GM18870 (cell line): ENCODE results near the gene ANGPTL7.
"Not testable (repeated sequence)": the region's sequence is repeated elsewhere in the genome, so short reads cannot be mapped to it uniquely, and the experiment has no call there.

ENCODE experiments used
- ATAC-seq: cut with Tn5 transposase; IDR thresholded peaks from one replicate; pipeline ENCODE4 v1.9.1; 2021; ENCODE audit warnings: moderate library complexity; ENCODE audit not compliant: unreplicated experiment

The ANGPTL7 gene

GRCh38 chr1:11168731-11169130, 20.4 kb upstream of the ANGPTL7 start:
- no peak for ATAC-seq

DNA sequence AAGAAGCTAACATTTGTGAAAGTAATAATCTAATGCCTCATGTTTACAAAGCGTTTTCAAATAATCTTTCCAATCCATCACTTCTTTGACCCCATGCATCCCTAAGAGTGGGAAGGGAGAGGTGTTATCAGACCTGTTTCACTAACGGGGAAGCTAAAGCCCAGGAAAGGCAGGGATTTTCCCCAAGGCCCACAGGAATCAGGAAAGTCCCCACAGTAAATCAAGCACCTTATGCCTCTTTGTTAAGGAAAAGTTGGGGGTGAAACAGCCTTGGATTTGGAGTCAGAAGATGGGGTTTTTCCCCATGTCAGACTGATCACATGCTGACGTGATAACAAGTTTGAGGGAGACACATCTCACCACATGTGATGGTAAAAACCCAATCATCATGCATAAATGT, 20.0 kb upstream of the ANGPTL7 start:
- no peak for ATAC-seq

- no peak for ATAC-seq
Observed at GRCh38 chr1:11170102-11170501, 19.1 kb upstream of the ANGPTL7 start.

- no peak for ATAC-seq
Observed at GRCh38 chr1:11174261-11174942, 14.8 kb upstream of the ANGPTL7 start.

GRCh38 chr1:11175461-11175860, 13.7 kb upstream of the ANGPTL7 start:
- no peak for ATAC-seq

DNA sequence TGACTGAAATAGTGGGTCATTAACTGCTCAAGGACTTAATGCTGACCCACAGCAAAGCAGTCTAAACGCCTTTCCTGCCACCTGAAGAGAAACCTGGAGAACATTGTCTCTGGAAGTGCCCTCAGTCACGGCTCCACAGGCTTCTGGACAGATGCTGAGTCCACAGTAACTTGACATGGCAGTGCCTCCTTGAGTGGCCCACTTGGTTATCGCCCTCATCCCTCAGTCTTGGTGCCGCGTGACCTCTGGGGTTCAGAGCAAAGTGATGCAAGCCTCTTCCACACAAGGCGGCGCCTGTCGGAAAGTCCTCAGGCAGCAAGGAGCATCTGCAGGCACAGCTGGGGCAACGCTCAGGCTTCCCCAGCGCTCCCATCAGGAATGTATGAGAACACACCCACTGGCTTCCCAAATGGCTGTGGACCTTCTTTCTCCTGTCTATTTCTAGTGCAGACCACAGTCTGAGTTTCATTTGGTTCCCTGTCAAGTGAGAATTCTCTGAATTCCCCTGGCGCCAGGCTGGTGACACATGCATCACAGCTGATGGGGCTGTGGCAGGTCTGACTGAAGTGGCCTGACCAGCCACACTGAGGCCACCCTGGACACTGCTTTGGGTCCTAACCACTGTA, 13.0 kb upstream of the ANGPTL7 start:
- ATAC-seq = no peak

- no peak for ATAC-seq
Observed at GRCh38 chr1:11178021-11179015, 10.8 kb upstream of the ANGPTL7 start.

DNA sequence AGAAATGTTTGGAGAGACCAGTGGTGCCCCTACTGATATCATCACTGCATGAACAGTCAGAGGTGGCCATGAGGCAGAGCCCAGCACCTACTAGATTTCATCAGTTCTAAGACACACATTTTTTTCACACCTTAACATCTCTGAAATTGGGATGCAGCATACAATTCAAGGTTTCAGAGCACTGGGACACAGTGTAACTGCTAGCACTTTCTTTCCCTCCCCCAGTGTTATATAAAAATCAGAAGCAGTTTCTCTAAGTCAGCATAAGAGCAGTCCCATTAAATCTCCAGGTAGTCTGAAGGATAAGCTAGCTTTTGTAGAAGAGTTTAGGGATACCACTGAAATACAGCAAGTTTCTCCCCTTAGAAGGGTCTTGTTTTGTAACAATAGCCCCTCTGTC, 10.0 kb upstream of the ANGPTL7 start:
- no peak for ATAC-seq

DNA sequence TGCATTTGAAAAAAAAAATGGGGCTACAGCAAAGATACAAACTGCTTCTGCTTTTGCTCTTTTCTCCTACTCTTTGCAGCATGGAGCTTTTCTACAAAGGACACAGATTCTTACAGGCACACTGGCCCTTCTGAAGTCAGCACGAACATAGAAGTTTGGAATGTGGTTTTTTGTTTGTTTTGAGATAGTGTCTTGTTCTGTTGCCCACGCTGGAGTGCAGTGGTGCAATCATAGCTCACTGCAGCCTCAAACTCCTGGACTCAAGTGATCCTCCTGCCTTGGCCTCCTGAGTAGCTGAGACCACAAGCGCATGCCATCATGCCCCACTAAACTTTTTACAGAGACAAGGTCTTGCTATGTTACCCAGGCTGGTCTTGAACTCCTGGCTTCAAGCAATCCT, 9.4 kb upstream of the ANGPTL7 start:
- ATAC-seq = not testable (repeated sequence)

DNA sequence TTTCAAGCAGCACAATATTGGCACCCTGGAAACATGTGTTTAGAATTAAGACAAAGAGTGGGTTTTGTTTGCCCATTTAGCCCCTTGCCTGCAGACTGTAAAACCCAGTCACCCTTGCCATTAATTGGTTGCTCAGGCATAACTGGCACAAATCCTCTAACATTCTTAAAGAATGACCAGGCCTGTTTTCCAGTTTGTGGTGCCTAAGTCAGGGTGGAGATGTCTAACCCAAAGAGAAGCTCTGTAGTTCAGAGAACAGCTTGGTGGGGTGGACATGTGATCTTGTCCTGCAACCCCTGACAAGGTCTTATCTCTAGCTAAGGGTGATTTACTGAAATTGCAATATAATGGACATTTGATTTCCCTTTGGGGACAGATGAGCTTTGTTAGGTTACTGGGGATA, 8.8 kb upstream of the ANGPTL7 start:
- no peak for ATAC-seq

- no peak for ATAC-seq
Observed at GRCh38 chr1:11182884-11183283, 6.3 kb upstream of the ANGPTL7 start.

GRCh38 chr1:11184973-11185372, 4.2 kb upstream of the ANGPTL7 start:
- ATAC-seq = no peak

DNA sequence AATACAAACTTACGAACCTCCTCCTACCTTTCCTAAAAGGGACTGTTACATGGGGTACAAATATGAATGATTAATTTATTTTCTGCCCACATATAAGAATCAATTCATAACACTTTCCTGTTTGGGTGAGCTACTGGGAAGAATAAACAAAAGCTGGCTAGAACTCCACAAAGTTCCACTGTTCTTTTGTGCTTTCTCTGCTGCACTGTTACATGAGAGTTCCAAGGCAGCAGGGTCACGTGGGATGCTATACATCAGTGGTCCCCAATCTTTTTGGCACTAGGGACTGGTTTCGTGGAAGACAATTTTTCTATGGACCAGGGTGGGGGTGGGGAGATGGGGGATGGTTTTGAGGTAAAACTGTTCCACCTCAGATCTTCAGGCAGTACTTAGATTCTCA, 2.2 kb upstream of the ANGPTL7 start:
- ATAC-seq = no peak

DNA sequence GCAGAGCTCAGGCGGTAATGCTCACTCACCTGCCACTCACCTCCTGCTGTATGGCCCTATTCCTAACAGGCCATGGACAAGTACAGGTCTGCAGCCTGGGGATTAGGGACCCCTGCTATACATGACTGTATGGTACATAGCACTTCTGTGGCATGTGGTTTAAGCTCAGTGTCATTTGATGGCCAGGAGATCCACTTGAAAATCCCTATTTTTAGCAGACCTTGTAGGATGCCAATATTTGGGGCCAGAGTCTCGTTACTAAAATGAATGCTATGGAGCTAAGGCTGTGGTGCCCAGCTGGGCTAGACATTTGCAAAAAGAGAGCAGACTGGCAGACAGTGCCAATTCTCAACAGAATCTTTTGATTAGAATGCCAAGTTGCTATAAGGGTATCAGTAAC, 1.7 kb upstream of the ANGPTL7 start:
- no peak for ATAC-seq

DNA sequence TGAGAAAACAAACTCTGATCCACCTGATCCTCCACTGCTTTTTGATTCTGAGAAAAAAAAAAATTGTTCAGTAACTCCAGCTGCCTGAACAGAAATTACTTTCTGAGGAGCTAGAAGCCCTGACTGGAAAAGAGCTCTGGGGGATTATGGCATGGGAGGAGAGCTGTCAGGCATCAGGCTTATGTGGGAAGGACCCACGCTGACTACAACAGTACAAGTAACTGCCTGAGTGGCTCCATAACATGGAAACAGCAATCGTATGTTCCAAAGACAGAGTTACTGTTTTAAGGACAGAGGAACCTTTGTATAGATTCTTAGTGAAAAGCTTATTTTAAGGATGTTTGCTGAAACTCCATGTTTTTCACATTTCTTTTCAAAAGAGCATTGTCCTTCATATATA, 1.2 kb upstream of the ANGPTL7 start:
- ATAC-seq = no peak

DNA sequence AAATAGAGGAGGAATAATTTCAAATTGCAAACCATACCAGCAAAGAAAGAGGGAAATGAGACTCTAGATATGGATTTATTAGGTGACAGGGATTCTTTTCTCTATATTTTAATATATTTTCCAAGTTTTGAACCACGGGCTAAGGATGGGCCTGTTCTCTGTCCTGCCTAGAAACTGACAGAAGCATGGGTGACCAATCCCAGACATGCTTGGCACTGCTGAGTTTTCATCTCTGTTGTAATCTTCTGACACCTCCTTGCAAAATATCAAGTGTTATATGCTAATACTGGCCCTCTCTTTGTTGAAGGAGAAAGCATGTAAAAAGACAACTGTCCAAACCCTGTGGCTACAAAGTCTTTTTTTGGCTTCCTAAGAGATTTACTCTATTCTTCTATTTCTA, 774 bp upstream of the ANGPTL7 start:
- ATAC-seq = no peak

DNA sequence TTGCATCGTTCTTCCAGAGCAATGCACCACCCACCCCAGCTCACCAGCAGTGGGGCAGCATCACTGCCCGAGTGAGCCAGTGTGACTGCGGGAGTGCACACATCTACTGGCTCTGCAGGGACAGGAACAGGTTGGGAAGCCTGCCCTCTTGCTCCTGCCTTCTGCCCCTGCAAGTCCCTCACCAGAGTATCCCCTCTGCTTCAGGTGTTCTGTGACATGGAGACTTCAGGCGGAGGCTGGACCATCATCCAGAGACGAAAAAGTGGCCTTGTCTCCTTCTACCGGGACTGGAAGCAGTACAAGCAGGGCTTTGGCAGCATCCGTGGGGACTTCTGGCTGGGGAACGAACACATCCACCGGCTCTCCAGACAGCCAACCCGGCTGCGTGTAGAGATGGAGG, 4.2 kb downstream of the ANGPTL7 start:
- ATAC-seq = no peak

DNA sequence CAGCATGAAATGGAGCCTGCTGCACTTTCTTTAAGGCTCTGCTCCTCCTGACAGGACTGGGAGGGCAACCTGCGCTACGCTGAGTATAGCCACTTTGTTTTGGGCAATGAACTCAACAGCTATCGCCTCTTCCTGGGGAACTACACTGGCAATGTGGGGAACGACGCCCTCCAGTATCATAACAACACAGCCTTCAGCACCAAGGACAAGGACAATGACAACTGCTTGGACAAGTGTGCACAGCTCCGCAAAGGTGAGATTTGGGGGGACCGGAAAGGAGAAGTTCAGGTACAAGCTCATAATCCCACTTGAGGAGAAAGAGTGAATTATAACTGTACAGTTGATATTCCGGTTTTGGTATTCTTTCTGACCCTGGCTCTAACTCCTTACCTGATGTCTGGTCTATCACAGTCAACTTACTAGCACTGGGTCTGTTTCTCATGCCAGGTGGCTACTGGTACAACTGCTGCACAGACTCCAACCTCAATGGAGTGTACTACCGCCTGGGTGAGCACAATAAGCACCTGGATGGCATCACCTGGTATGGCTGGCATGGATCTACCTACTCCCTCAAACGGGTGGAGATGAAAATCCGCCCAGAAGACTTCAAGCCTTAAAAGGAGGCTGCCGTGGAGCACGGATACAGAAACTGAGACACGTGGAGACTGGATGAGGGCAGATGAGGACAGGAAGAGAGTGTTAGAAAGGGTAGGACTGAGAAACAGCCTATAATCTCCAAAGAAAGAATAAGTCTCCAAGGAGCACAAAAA, 5.4 kb downstream of the ANGPTL7 start:
- ATAC-seq = no peak

GRCh38 chr1:11196945-11197344, 7.8 kb downstream of the ANGPTL7 start:
- ATAC-seq = no peak

DNA sequence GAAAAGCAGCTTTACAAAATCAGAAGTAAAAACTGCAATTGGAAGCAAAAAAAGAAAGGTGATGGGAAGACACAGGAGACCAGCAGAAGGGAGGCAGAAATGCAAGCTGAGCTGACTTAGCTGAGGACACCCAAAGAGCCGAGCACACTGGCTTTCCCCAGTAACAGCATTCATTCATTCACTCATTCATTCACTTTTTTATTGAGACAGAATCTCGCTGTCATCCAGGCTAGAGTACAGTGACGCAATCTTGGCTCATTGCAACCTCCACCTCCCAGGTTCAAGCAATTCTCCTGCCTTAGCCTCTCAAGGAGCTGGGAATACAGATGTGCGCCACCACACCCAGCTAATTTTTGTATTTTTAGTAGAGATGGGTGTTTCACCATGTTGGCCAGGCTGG, 8.2 kb downstream of the ANGPTL7 start:
- ATAC-seq = no peak

DNA sequence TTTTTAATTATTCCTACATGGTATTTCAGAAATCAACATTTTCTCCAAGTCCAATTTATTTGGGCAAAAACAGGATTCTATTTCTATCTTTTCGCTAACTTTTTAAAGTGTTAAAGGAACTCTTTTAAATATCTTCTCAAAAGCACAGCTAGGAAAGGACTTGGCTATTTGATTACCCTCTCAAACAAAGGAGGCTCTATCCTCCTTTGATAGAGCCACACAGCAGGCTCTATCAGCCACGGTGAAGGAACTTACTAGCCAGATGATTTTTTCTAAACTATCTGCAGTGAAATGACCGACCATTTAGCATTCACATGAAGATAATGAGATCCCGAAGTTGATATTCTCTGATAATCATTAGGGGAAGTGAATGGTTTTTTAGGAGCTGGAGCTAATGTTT, 9.1 kb downstream of the ANGPTL7 start:
- no peak for ATAC-seq
